Neural progenitor cell (in vitro differentiated cells): Measurements from ENCODE around the gene S100A16. TPM values are rescaled to one million over a fixed set of nuclear protein-coding genes. Genes with fewer than 3 reads are reported as not detected.
"Not testable (repeated sequence)": the region's sequence is repeated elsewhere in the genome, so short reads cannot be mapped to it uniquely, and the experiment has no call there.

Experiments used
- DNase-seq: peaks from one replicate; pipeline ENCODE4 v3.0.0-alpha.2; 2016; ENCODE audit warnings: low spot score
- H2AFZ ChIP-seq: fragments of 200-600 bp; sonication (generic); replicated peaks from 2 replicates; pipeline ENCODE4 v1.6.1; 2016; ENCODE audit warnings: antibody characterized with exemption
- H3F3A ChIP-seq: fragments of 200-600 bp; sonication (generic); 2 replicates; pipeline ENCODE4 v1.6.1; 2016; ENCODE audit warnings: antibody characterized with exemption, low read depth
- H3K27ac ChIP-seq: fragments of 200-600 bp; sonication (generic); 2 replicates; pipeline ENCODE4 v1.5.1; 2016; ENCODE audit warnings: mild to moderate bottlenecking
- H3K27me3 ChIP-seq: fragments of 200-600 bp; sonication (generic); 2 replicates; pipeline ENCODE4 v1.6.1; 2016; ENCODE audit warnings: mild to moderate bottlenecking, moderate library complexity
- H3K36me3 ChIP-seq: fragments of 200-600 bp; sonication (generic); 2 replicates; pipeline ENCODE4 v1.5.1; 2016
- H3K4me1 ChIP-seq: fragments of 200-600 bp; sonication (generic); 2 replicates; pipeline ENCODE4 v1.6.1; 2016; ENCODE audit warnings: mixed run types
- H3K4me2 ChIP-seq: fragments of 200-600 bp; sonication (generic); 2 replicates; pipeline ENCODE4 v1.6.1; 2016
- H3K4me3 ChIP-seq: fragments of 200-600 bp; sonication (generic); 2 replicates; pipeline ENCODE4 v1.5.1; 2016
- H3K79me2 ChIP-seq: fragments of 200-600 bp; sonication (generic); 2 replicates; pipeline ENCODE4 v1.6.1; 2016; ENCODE audit warnings: low read depth
- H3K9ac ChIP-seq: fragments of 200-600 bp; sonication (generic); 2 replicates; pipeline ENCODE4 v1.6.1; 2016
- H3K9me3 ChIP-seq: fragments of 200-600 bp; sonication (generic); 2 replicates; pipeline ENCODE4 v1.5.1; 2016; ENCODE audit warnings: low read depth
- H4K20me1 ChIP-seq: fragments of 200-600 bp; sonication (generic); 2 replicates; pipeline ENCODE4 v1.6.1; 2016; ENCODE audit warnings: low read depth
- H3K27ac Mint-ChIP-seq: 3 replicates; pipeline ENCODE4 v1.8.0; 2021; ENCODE audit warnings: mixed read lengths
- H3K27me3 Mint-ChIP-seq: 2 replicates; pipeline ENCODE4 v1.8.0; 2022; ENCODE audit warnings: low read depth, mild to moderate bottlenecking, inconsistent platforms, moderate library complexity, mixed read lengths; ENCODE audit not compliant: insufficient read depth
- H3K36me3 Mint-ChIP-seq: 3 replicates; pipeline ENCODE4 v1.8.0; 2021; ENCODE audit warnings: mixed read lengths
- H3K4me1 Mint-ChIP-seq: 3 replicates; pipeline ENCODE4 v1.8.0; 2021; ENCODE audit warnings: mixed read lengths
- H3K4me3 Mint-ChIP-seq: 3 replicates; pipeline ENCODE4 v1.8.0; 2021; ENCODE audit warnings: mild to moderate bottlenecking, moderate library complexity, mixed read lengths
- H3K9me3 Mint-ChIP-seq: 3 replicates; pipeline ENCODE4 v1.8.0; 2020; ENCODE audit warnings: mixed read lengths
- CTCF ChIP-seq: fragments of 200-600 bp; sonication (generic); IDR thresholded peaks from 2 replicates; pipeline ENCODE4 v1.5.1; 2017; ENCODE audit warnings: antibody characterized with exemption, mild to moderate bottlenecking
- EZH2 ChIP-seq: fragments of 200-600 bp; sonication (generic); IDR thresholded peaks from 2 replicates; pipeline ENCODE4 v1.6.1; 2017; ENCODE audit warnings: antibody characterized with exemption, mild to moderate bottlenecking, moderate library complexity
- EZH2phosphoT487 ChIP-seq: fragments of 200-600 bp; sonication (generic); IDR thresholded peaks from 2 replicates; pipeline ENCODE4 v1.6.1; 2017; ENCODE audit warnings: antibody characterized with exemption
- total RNA-seq: library from RNA; depleted of rRNA; stranded (reverse); fragments of >200 nt; gene quantifications from 2 replicates; pipeline ENCODE4 v1.2.3, GENCODE V29; 2015; ENCODE audit warnings: low replicate concordance

Gene S100A16
- total RNA-seq, 1 donor from 2014 or later = 13.1 TPM

GRCh38 chr1:153643100-153643499, 30.2 kb upstream of the S100A16 start:
- peaks cover 41% of the 10 kb centered on the region for H4K20me1 ChIP-seq
- Mint-ChIP-seq H3K9me3 (peaks cover 2% of the 10 kb centered on the region), H3K4me3 (no peak overlapping the region), H3K27me3 (peaks cover 6% of the 10 kb centered on the region), H3K27ac (no peak overlapping the region), H3K36me3 (peaks cover 41% of the 10 kb centered on the region), H3K4me1 (no peaks in the 10 kb centered on the region)
- no peak overlapping the region for H3K4me3 ChIP-seq
- no peaks in the 10 kb centered on the region for H3K27me3 ChIP-seq
- no peak for DNase-seq
- H3K4me2 ChIP-seq = no peak overlapping the region
- H3F3A ChIP-seq = peaks cover 61% of the 10 kb centered on the region
- peak overlapping the region; percentile 16 for H3K27ac ChIP-seq
- no peak overlapping the region for H2AFZ ChIP-seq
- no peaks in the 10 kb centered on the region for H3K4me1 ChIP-seq
- H3K36me3 ChIP-seq = peaks cover 33% of the 10 kb centered on the region
- TF ChIP-seq CTCF (no peak), EZH2 (no peak), EZH2phosphoT487 (no peak)
- no peak overlapping the region for H3K9ac ChIP-seq
- no peaks in the 10 kb centered on the region for H3K9me3 ChIP-seq
- H3K79me2 ChIP-seq = peaks cover 56% of the 10 kb centered on the region

GRCh38 chr1:153642161-153642560, 29.2 kb upstream of the S100A16 start:
- Mint-ChIP-seq H3K4me1 (peaks cover under 1% of the 10 kb centered on the region), H3K4me3 (no peak overlapping the region), H3K27me3 (peaks cover 2% of the 10 kb centered on the region), H3K9me3 (no peaks in the 10 kb centered on the region), H3K36me3 (peaks cover 40% of the 10 kb centered on the region), H3K27ac (no peak overlapping the region)
- no peak for DNase-seq
- no peaks in the 10 kb centered on the region for H3K4me1 ChIP-seq
- H3K36me3 ChIP-seq = peaks cover 41% of the 10 kb centered on the region
- H3K79me2 ChIP-seq = peaks cover 66% of the 10 kb centered on the region
- peaks cover 46% of the 10 kb centered on the region for H4K20me1 ChIP-seq
- no peak overlapping the region for H3K27ac ChIP-seq
- no peak overlapping the region for H3K4me3 ChIP-seq
- H3K27me3 ChIP-seq = no peaks in the 10 kb centered on the region
- peaks cover 57% of the 10 kb centered on the region for H3F3A ChIP-seq
- H3K9ac ChIP-seq = no peak overlapping the region
- H3K4me2 ChIP-seq = no peak overlapping the region
- no peak overlapping the region for H2AFZ ChIP-seq
- H3K9me3 ChIP-seq = no peaks in the 10 kb centered on the region
- TF ChIP-seq EZH2 (no peak), CTCF (no peak), EZH2phosphoT487 (no peak)

GRCh38 chr1:153640861-153641260, 27.9 kb upstream of the S100A16 start:
- Histone ChIP-seq H2AFZ (no peak overlapping the region), H4K20me1 (peaks cover 52% of the 10 kb centered on the region), H3K9me3 (no peaks in the 10 kb centered on the region), H3K27ac (no peak overlapping the region), H3K4me1 (no peaks in the 10 kb centered on the region), H3F3A (peaks cover 54% of the 10 kb centered on the region), H3K27me3 (no peaks in the 10 kb centered on the region), H3K9ac (no peak overlapping the region), H3K36me3 (peaks cover 54% of the 10 kb centered on the region), H3K4me3 (no peak overlapping the region), H3K79me2 (peaks cover 79% of the 10 kb centered on the region), H3K4me2 (no peak overlapping the region)
- peaks cover 39% of the 10 kb centered on the region for H3K36me3 Mint-ChIP-seq
- TF ChIP-seq EZH2phosphoT487 = no peak
- no peak for TF ChIP-seq EZH2
- TF ChIP-seq CTCF = no peak
- peaks cover 5% of the 10 kb centered on the region for H3K4me1 Mint-ChIP-seq
- H3K9me3 Mint-ChIP-seq = no peaks in the 10 kb centered on the region
- no peak for DNase-seq
- no peak overlapping the region for H3K4me3 Mint-ChIP-seq
- no peaks in the 10 kb centered on the region for H3K27me3 Mint-ChIP-seq
- H3K27ac Mint-ChIP-seq = no peak overlapping the region

- H3K9me3 ChIP-seq, H3K9me3 Mint-ChIP-seq, DNase-seq, H3K9ac ChIP-seq, H3K4me1 ChIP-seq, H3K4me1 Mint-ChIP-seq, H3K4me3 Mint-ChIP-seq, H3K27me3 ChIP-seq, H3K27ac ChIP-seq, H2AFZ ChIP-seq, H3K27me3 Mint-ChIP-seq, H3K27ac Mint-ChIP-seq, H3K4me2 ChIP-seq, H3K4me3 ChIP-seq: not testable (repeated sequence)
- H3K36me3 Mint-ChIP-seq = peaks cover 37% of the 10 kb centered on the region
- Histone ChIP-seq H3F3A (peaks cover 48% of the 10 kb centered on the region), H3K79me2 (peaks cover 85% of the 10 kb centered on the region), H3K36me3 (peaks cover 54% of the 10 kb centered on the region), H4K20me1 (peaks cover 59% of the 10 kb centered on the region)
Measured at GRCh38 chr1:153640213-153640612, 27.3 kb upstream of the S100A16 start.
